K562 (cell line): ENCODE results near the gene CLEC2L.

ENCODE experiments used
- ATF3 ChIP-seq, 2 experiments: fragments of 450-650 bp in 1 of 2; sonication (generic) in 1 of 2; formaldehyde crosslinking in 1 of 2; IDR thresholded peaks in 1 of 2; conservative IDR thresholded peaks in 1 of 2; 2 replicates each; pipeline versions ENCODE4 v1.6.1 to v1.8.1; 2016 to 2023; ENCODE audit warnings: mild to moderate bottlenecking in 2 of 2, moderate library complexity in 2 of 2, inconsistent platforms in 1 of 2, missing genetic modification reagents in 1 of 2
- CTCF ChIP-seq, 3 experiments: IDR thresholded peaks in 2 of 3; conservative IDR thresholded peaks in 1 of 3; 2 replicates each; pipeline ENCODE4 v1.5.1; 2011 to 2012; ENCODE audit warnings: low read length in 3 of 3, mild to moderate bottlenecking in 3 of 3, control low read depth in 2 of 3, improper control_type of control experiment in 1 of 3, inconsistent platforms in 1 of 3, low read depth in 1 of 3, mixed read lengths in 1 of 3, moderate library complexity in 1 of 3; ENCODE audit not compliant: insufficient read depth in 2 of 3
- ESRRB ChIP-seq: fragments of 250-450 bp; sonication (Bioruptor Pico); IDR thresholded peaks from 2 replicates; pipeline ENCODE4 v1.5.0; 2020; ENCODE audit warnings: mild to moderate bottlenecking, moderate library complexity, borderline replicate concordance
- ETV5 ChIP-seq: sonication (generic); formaldehyde crosslinking; IDR thresholded peaks from 2 replicates; pipeline ENCODE4 v1.4.0; 2020; ENCODE audit warnings: low read depth, mild to moderate bottlenecking, missing genetic modification reagents
- PHF21A ChIP-seq: fragments of 450-650 bp; IDR thresholded peaks from 2 replicates; pipeline ENCODE4 v1.6.1; 2017; ENCODE audit warnings: low read depth, borderline replicate concordance
- SIRT6 ChIP-seq: IDR thresholded peaks from one replicate; pipeline ENCODE4 v1.6.1; 2012; ENCODE audit warnings: low read depth, mild to moderate bottlenecking, control low read depth, inconsistent platforms, low read length, moderate library complexity
- SRSF3 ChIP-seq: fragments of 200-400 bp; formaldehyde crosslinking; IDR thresholded peaks from 2 replicates; pipeline ENCODE4 v1.6.1; 2016; ENCODE audit warnings: mild to moderate bottlenecking, low read length, moderate library complexity; ENCODE audit not compliant: insufficient read depth
- TAF7 ChIP-seq: fragments of 450-650 bp; IDR thresholded peaks from 2 replicates; pipeline ENCODE4 v1.6.1; 2016; ENCODE audit warnings: missing genetic modification characterization, missing compliant biosample characterization
- ZEB2 ChIP-seq: fragments of 450-650 bp; IDR thresholded peaks from 2 replicates; pipeline ENCODE4 v1.6.1; 2016
- ZFP1 ChIP-seq: fragments of 450-650 bp; formaldehyde crosslinking; IDR thresholded peaks from 2 replicates; pipeline ENCODE4 v1.4.0; 2020; ENCODE audit warnings: mild to moderate bottlenecking, mixed read lengths
- TF ChIP-seq, protein P1 (sequence below), 2 experiments: fragments of 450-650 bp in 1 of 2; sonication (generic) in 1 of 2; formaldehyde crosslinking; conservative IDR thresholded peaks; 2 replicates each; pipeline versions ENCODE4 v1.4.0 to v1.8.1; 2020 to 2022; ENCODE audit warnings: mild to moderate bottlenecking in 1 of 2, missing genetic modification reagents in 1 of 2
- TF ChIP-seq, protein P2 (sequence below): fragments of 150-350 bp; conservative IDR thresholded peaks from 2 replicates; pipeline ENCODE4 v1.6.1; 2014; ENCODE audit warnings: low read length

GRCh38 chr7:139496528-139496927 lies 27.0 kb upstream of the CLEC2L start:
- no peak for TF ChIP-seq PHF21A
- TF ChIP-seq ZFP1 (CRISPR knock-in tag), result no peak
- TF ChIP-seq, protein P1, sequence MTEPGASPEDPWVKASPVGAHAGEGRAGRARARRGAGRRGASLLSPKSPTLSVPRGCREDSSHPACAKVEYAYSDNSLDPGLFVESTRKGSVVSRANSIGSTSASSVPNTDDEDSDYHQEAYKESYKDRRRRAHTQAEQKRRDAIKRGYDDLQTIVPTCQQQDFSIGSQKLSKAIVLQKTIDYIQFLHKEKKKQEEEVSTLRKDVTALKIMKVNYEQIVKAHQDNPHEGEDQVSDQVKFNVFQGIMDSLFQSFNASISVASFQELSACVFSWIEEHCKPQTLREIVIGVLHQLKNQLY (CRISPR knock-in tag; conservative IDR thresholded peaks at IDR 0.05), result no peak
- TF ChIP-seq SRSF3, result no peak
- no peak for TF ChIP-seq ATF3 (IDR thresholded peaks at IDR 0.05)
- no peak for TF ChIP-seq ATF3 (CRISPR knock-in tag; conservative IDR thresholded peaks at IDR 0.05)
- TF ChIP-seq, protein P2, sequence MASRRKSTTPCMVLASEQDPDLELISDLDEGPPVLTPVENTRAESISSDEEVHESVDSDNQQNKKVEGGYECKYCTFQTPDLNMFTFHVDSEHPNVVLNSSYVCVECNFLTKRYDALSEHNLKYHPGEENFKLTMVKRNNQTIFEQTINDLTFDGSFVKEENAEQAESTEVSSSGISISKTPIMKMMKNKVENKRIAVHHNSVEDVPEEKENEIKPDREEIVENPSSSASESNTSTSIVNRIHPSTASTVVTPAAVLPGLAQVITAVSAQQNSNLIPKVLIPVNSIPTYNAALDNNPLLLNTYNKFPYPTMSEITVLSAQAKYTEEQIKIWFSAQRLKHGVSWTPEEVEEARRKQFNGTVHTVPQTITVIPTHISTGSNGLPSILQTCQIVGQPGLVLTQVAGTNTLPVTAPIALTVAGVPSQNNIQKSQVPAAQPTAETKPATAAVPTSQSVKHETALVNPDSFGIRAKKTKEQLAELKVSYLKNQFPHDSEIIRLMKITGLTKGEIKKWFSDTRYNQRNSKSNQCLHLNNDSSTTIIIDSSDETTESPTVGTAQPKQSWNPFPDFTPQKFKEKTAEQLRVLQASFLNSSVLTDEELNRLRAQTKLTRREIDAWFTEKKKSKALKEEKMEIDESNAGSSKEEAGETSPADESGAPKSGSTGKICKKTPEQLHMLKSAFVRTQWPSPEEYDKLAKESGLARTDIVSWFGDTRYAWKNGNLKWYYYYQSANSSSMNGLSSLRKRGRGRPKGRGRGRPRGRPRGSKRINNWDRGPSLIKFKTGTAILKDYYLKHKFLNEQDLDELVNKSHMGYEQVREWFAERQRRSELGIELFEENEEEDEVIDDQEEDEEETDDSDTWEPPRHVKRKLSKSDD, result no peak
- TF ChIP-seq ESRRB, result no peak
- TF ChIP-seq ZEB2, result no peak
- TF ChIP-seq CTCF (IDR thresholded peaks at IDR 0.05 in 2 of 3, conservative IDR thresholded peaks at IDR 0.05 in 1 of 3; ENCODE audit: insufficient read depth in 2 of 3, low read depth in 1 of 3, low read length in 3 of 3), result no peak
- no peak for TF ChIP-seq TAF7 (tag)
- no peak for TF ChIP-seq SIRT6
- no peak for TF ChIP-seq ETV5
